ENCODE data around the gene NID2.

GRCh38 chr14:52117111-52117832, 48.4 kb upstream of the NID2 start:
- TF ChIP-seq CTCF (IDR thresholded peaks at IDR 0.05; ENCODE audit: low read depth, low read length): no peak
- no peak for TF ChIP-seq EZH2phosphoT487 (IDR thresholded peaks at IDR 0.05; ENCODE audit: low read depth)
